ENCODE measurements around the gene MAP3K14.

Gene MAP3K14

DNA sequence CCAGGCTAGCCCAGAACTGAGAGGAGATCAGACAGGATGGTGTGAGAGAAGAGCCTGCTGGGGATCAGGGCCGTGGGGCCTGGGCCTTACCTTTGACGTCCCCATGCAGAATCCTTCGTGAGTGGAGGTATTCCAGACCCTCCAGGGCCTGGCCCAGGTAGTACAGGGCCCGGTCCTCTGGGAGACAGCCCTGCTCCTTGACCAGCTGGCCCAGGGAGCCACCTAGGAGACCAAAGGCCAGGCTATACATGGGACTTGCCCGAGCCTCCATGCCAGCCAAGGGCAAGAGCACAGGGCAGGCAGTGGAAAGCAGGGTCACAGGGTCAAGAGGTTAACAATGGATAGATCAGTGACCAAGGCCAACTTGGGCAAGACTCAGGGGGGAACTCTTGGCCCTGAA lies 42.8 kb downstream of the MAP3K14 start:
- TF ChIP-seq, protein P1, sequence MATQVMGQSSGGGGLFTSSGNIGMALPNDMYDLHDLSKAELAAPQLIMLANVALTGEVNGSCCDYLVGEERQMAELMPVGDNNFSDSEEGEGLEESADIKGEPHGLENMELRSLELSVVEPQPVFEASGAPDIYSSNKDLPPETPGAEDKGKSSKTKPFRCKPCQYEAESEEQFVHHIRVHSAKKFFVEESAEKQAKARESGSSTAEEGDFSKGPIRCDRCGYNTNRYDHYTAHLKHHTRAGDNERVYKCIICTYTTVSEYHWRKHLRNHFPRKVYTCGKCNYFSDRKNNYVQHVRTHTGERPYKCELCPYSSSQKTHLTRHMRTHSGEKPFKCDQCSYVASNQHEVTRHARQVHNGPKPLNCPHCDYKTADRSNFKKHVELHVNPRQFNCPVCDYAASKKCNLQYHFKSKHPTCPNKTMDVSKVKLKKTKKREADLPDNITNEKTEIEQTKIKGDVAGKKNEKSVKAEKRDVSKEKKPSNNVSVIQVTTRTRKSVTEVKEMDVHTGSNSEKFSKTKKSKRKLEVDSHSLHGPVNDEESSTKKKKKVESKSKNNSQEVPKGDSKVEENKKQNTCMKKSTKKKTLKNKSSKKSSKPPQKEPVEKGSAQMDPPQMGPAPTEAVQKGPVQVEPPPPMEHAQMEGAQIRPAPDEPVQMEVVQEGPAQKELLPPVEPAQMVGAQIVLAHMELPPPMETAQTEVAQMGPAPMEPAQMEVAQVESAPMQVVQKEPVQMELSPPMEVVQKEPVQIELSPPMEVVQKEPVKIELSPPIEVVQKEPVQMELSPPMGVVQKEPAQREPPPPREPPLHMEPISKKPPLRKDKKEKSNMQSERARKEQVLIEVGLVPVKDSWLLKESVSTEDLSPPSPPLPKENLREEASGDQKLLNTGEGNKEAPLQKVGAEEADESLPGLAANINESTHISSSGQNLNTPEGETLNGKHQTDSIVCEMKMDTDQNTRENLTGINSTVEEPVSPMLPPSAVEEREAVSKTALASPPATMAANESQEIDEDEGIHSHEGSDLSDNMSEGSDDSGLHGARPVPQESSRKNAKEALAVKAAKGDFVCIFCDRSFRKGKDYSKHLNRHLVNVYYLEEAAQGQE (IDR thresholded peaks at IDR 0.05; ENCODE audit: insufficient read depth in 1 of 2, low read depth in 2 of 2, low read length in 2 of 2), result no peak
- TF ChIP-seq POLR2AphosphoS5 (IDR thresholded peaks at IDR 0.05; ENCODE audit: low read depth, low read length), result no peak
- TF ChIP-seq SIN3A (IDR thresholded peaks at IDR 0.05; ENCODE audit: borderline replicate concordance, insufficient read depth, low read length), result no peak
- no peak for TF ChIP-seq TAF1 (IDR thresholded peaks at IDR 0.05; ENCODE audit: borderline replicate concordance, insufficient read depth, low read length)
- TF ChIP-seq FOXP2 (optimal IDR thresholded peaks at IDR 0.05; ENCODE audit: borderline replicate concordance, extremely low read depth, extremely low read length, insufficient read depth), result no peak

DNA sequence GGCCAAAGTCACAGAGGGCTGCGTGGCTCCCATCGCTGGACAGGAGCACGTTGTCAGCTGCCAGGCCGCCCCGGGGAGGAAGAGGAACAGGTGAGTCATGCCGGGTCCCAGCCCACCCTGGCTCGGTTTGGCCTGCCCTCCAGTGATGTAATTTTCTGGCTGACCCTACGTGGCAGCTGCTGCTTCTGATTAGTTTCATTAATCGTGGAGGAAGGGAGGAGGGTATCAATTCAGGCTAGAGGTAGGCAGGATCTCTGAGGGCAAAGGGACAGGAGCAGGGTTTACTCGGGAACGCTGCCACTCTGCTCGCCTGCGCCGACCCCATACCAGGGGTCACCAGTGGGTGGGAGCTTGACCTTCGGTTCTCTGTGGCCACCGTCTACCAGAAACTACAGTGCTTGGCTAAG lies 43.3 kb downstream of the MAP3K14 start:
- TF ChIP-seq SIN3A (IDR thresholded peaks at IDR 0.05; ENCODE audit: borderline replicate concordance, insufficient read depth, low read length) (no peak), TAF1 (IDR thresholded peaks at IDR 0.05; ENCODE audit: borderline replicate concordance, insufficient read depth, low read length) (no peak), FOXP2 (optimal IDR thresholded peaks at IDR 0.05; ENCODE audit: borderline replicate concordance, extremely low read depth, extremely low read length, insufficient read depth) (no peak), POLR2AphosphoS5 (IDR thresholded peaks at IDR 0.05; ENCODE audit: low read depth, low read length) (no peak)
- TF ChIP-seq, protein P1 (IDR thresholded peaks at IDR 0.05; ENCODE audit: insufficient read depth in 1 of 2, low read depth in 2 of 2, low read length in 2 of 2), result no peak

- TF ChIP-seq TAF1 (IDR thresholded peaks at IDR 0.05; ENCODE audit: borderline replicate concordance, insufficient read depth, low read length), result no peak
- TF ChIP-seq, protein P1 (IDR thresholded peaks at IDR 0.05; ENCODE audit: insufficient read depth in 1 of 2, low read depth in 2 of 2, low read length in 2 of 2), result no peak
- TF ChIP-seq POLR2AphosphoS5 (IDR thresholded peaks at IDR 0.05; ENCODE audit: low read depth, low read length), result no peak
- no peak for TF ChIP-seq SIN3A (IDR thresholded peaks at IDR 0.05; ENCODE audit: borderline replicate concordance, insufficient read depth, low read length)
- TF ChIP-seq FOXP2 (optimal IDR thresholded peaks at IDR 0.05; ENCODE audit: borderline replicate concordance, extremely low read depth, extremely low read length, insufficient read depth), result no peak
These were observed 45.2 kb downstream of the MAP3K14 start for GRCh38 chr17:45271603-45272002.

GRCh38 chr17:45270828-45271418 lies 45.9 kb downstream of the MAP3K14 start:
- TF ChIP-seq FOXP2 (optimal IDR thresholded peaks at IDR 0.05; ENCODE audit: borderline replicate concordance, extremely low read depth, extremely low read length, insufficient read depth), result no peak
- TF ChIP-seq, protein P1 (IDR thresholded peaks at IDR 0.05; ENCODE audit: insufficient read depth in 1 of 2, low read depth in 2 of 2, low read length in 2 of 2), result no peak
- TF ChIP-seq SIN3A (IDR thresholded peaks at IDR 0.05; ENCODE audit: borderline replicate concordance, insufficient read depth, low read length), result no peak
- TF ChIP-seq TAF1 (IDR thresholded peaks at IDR 0.05; ENCODE audit: borderline replicate concordance, insufficient read depth, low read length), result no peak
- TF ChIP-seq POLR2AphosphoS5 (IDR thresholded peaks at IDR 0.05; ENCODE audit: low read depth, low read length), result no peak

Measured in PFSK-1 (cell line).